ENCODE results near the gene HIVEP3.

HIVEP3 gene

GRCh38 chr1:41535716-41536115 lies 383.0 kb downstream of the HIVEP3 start:
- no peak for DNase-seq (ENCODE audit: low read depth in 2 of 2)

DNA sequence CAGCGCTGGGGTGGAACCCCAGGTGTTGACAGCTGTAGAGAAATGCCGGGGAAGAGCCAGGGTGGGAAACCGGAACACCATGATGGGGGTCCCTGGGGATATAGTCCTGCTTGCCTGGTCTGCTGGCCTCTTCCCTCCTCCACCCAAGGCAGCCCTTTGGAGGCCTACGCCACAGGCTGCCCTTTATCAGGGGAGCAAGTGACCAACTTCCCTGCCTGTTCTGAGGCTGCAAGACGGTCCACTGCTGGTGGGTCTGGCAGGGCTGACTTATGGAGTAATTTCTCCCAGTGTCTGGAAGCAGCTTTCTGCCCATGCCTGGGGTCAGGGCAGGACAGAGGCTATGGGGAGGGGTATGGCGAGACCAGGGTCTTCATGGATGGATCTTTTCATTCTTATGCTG lies 383.4 kb downstream of the HIVEP3 start:
- no peak for DNase-seq (ENCODE audit: low read depth in 2 of 2)

- no peak for DNase-seq (ENCODE audit: low read depth in 2 of 2)
Measured at GRCh38 chr1:41534181-41535076, 384.3 kb downstream of the HIVEP3 start.

- no peak for DNase-seq (ENCODE audit: low read depth in 2 of 2)
Measured at GRCh38 chr1:41533731-41534080, 385.0 kb downstream of the HIVEP3 start.

GRCh38 chr1:41533016-41533730 lies 385.5 kb downstream of the HIVEP3 start:
- no peak for DNase-seq (ENCODE audit: low read depth in 2 of 2)

- DNase-seq (ENCODE audit: low read depth in 2 of 2), result no peak
Measured at GRCh38 chr1:41532206-41532975, 386.3 kb downstream of the HIVEP3 start.

DNA sequence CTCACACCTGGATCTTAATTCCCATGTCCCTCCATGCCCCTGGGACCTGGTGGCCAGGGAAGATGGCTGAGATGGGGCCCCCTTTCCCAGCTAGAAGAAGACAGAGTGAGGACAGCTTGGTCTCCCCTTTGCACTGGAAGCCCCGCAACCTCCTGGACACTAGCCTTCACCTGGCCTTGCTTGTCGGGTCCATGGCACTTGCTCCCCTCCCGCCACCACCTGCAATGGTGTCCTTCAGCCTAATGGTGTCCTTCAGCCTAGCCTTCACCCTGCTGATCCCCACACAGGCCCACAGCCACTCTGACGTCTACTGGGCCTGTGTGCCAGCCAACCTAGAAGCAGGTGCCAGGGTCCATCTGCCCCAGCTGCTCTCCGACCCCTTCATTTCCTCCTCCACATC lies 388.3 kb downstream of the HIVEP3 start:
- DNase-seq (ENCODE audit: low read depth in 2 of 2), result no peak

DNA sequence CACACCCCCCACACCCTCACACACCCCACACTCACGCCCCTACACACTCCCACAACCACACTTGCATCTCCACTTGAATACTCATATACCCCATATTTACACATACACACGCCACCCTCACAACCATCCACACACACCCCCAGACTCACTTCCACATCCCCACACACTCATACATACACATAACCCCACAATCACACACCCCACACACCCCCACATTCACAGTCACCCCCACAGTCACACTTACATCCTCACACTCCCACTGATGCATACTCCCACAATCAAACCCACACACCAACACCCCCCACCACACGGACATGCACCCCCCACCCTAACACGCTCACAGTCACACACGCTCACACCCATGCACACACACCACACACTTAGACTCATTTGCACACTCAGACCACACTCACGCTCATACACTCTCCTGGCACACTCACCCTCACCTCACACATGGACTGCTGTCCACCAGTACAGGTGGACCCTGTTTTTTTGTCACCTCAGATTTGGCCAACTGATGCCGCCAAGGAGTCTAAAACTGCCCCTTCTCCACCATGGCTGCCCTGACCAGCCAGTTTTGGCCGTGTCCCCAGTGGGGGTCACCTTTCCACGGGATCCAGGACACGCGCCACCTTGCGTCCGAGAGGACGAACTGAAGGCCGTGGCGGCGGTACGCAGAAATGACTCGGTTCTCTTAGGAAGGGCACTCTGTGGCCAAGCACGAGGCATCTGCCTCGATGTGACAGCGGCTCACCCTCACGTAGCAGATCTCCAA lies 388.9 kb downstream of the HIVEP3 start:
- DNase-seq (ENCODE audit: low read depth in 2 of 2), result no peak

GRCh38 chr1:41528726-41529605 lies 389.8 kb downstream of the HIVEP3 start:
- no peak for DNase-seq (ENCODE audit: low read depth in 2 of 2)

GRCh38 chr1:41528106-41528505 lies 390.6 kb downstream of the HIVEP3 start:
- DNase-seq (ENCODE audit: low read depth in 2 of 2), result no peak

- no peak for DNase-seq (ENCODE audit: low read depth in 2 of 2)
Measured at GRCh38 chr1:41526956-41527561, 391.7 kb downstream of the HIVEP3 start.

GRCh38 chr1:41525891-41526587 lies 392.7 kb downstream of the HIVEP3 start:
- no peak for DNase-seq (ENCODE audit: low read depth in 2 of 2)

DNA sequence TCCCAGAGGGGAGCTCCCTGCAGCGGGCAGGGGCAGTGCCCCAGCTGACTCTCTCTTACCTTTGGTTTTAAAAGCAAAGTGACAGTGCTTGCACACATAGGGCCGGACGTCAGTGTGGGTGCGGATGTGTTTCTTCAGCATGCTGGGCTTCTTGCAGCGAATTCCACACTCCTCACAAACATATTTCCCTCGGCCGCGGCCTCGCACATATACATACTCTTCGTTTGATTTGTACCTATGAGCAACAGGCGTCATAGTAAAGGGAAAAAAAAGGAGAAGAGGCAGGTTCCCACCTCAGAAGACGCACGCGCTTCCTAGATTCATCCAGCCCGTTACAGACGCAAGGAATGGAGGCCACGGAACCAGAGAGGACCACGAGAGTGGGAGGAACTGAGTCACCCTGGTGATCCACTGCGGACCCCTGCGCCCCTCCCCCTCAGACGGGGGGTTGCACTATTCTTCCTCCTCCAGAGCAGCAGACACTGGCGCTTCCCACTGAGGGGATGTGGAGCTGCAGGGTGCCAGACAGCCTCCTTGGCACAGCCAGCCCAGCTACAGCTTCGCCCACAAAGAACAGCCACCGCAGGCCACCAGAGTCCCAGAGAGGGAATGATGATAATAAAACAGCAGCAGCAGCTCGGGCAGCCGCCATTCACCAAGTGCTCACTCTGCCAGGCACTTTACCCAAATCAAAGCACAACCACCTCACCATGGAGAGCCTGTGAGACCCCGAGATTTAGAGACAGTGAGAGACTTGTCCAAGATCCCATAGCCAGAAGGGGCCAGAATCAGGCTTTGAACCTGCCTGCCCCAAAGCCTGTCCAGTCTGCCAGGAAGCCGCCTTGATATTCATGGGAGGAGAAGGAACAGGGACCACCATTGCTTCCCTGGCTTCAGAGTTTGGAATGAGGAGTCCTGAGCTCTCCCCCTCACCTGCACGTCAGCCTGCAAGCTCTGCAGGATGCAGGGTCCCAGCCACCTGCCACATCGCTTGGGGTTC lies 393.7 kb downstream of the HIVEP3 start:
- no peak for DNase-seq (ENCODE audit: low read depth in 2 of 2)

- DNase-seq (ENCODE audit: low read depth in 2 of 2), result no peak
Measured at GRCh38 chr1:41523949-41524675, 394.6 kb downstream of the HIVEP3 start.

DNA sequence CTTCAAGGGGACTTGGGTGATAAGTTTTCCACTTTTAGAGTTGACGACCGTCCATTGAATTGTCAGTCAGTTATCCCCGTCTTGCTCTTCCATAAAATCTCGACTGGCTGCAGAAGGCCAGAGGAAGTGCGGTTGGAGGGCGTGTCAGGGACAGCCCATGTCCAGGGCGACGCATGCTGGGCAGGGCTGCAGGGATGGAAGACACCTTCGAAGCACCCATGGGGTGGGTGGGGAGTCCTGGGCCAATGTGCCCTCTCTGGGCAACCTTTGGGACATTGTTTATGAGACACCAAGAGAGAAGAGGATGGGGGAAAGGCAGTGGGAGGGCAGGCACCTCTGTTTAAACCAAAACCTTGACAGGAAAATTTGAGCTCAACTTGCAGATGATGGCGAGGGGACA lies 395.7 kb downstream of the HIVEP3 start:
- DNase-seq (ENCODE audit: low read depth in 2 of 2), result no peak

DNA sequence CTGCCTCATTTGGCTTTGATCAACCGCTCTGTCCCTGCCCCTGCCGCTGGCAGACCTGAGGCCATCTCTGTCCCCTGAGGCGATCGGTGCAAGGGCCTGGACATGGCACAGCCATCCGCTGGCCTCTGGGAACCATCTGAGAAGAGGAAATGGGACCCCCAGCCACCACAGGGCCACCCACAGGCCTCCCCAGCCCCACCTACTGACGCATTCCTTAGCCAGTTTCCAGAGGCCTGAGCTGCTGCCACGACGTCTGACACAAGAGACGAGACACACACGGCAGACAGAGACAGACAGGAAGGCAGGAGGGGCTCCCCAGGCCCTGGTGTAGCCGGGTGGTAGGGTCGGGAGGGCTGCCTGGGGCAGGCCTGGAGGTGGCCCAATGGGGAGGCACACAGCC lies 397.0 kb downstream of the HIVEP3 start:
- DNase-seq (ENCODE audit: low read depth in 2 of 2), result no peak

DNA sequence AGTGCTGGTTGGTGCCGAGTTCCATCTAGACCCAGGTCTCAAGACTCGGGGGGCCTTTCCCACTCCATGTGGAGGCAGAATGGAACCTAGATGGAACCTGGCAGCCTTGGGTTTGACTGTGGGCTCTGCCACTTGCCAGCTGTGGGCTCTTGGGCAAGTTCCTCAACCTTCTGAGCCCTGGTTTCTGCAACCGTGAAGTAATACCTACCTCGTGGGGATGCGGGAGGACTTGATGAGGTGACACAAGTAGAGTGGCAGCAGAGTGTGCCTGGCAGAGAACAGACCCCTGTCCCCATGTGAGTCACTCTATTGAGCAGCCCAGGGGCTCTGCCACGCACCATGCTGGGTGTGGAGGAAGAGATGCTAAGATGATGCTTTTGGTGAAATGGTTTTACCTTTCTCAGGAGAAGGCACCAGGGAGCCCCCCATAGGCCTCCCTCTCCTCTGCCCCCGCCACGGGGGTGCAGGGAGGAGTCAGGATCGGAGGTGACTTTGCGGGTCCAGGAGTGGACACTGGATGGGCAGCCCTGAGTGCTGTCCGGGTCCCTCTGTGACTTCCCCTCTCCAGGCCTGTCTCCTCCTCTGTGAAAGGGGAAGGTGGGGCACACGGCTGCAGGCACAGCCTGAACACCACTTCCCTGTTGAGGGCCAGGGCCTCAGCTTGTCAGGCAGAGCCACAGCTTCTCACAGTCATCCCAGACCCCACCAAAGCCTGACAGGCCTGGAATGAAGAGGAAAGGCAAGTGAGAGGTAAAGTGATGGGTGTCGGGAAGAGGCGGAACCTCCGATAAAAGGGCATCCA lies 397.6 kb downstream of the HIVEP3 start:
- no peak for DNase-seq (ENCODE audit: low read depth in 2 of 2)
